Tibial artery (tissue), 4 donors: ENCODE measurements around the gene MIPOL1.

Experiments
- DNase-seq, 2 donors: peaks; one replicate each; pipeline ENCODE4 v3.0.0-alpha.2; 2019
- H3K27ac ChIP-seq, 2 donors: fragments of 200-600 bp; sonication (generic) in 1 of 2; 1 replicate in 1 of 2; 2 replicates in 1 of 2; pipeline ENCODE4 v1.5.1; 2018 to 2019; ENCODE audit warnings: mild to moderate bottlenecking in 1 of 2
- H3K27me3 ChIP-seq, 2 donors: fragments of 200-600 bp; sonication (generic) in 1 of 2; one replicate each; pipeline versions ENCODE4 v1.5.1 to v1.6.0; 2016 to 2019
- H3K36me3 ChIP-seq, 3 donors: fragments of 200-600 bp; sonication (generic) in 2 of 3; one replicate each; pipeline ENCODE4 v1.5.1; 2016 to 2019; ENCODE audit warnings: mild to moderate bottlenecking in 2 of 3
- H3K4me1 ChIP-seq, 4 donors: fragments of 200-600 bp; sonication (generic) in 2 of 4; 1 replicate in 3 of 4; 2 replicates in 1 of 4; pipeline ENCODE4 v1.5.1; 2016 to 2019
- H3K4me3 ChIP-seq, 2 donors: fragments of 200-600 bp; sonication (generic) in 1 of 2; 1 replicate in 1 of 2; 2 replicates in 1 of 2; pipeline ENCODE4 v1.5.1; 2018 to 2019; ENCODE audit warnings: mild to moderate bottlenecking in 2 of 2
- H3K9me3 ChIP-seq, 3 donors: fragments of 200-600 bp; sonication (generic) in 1 of 3; one replicate each; pipeline ENCODE4 v1.5.1; 2016 to 2019
- CTCF ChIP-seq, 2 experiments: fragments of 200-600 bp in 1 of 2; fragments of 450-650 bp in 1 of 2; IDR thresholded peaks; one replicate each; pipeline ENCODE4 v1.5.1; 2017 to 2019; ENCODE audit warnings: antibody characterized with exemption in 2 of 2, mild to moderate bottlenecking in 1 of 2, moderate library complexity in 1 of 2
- intact Hi-C: fragments of 100-400 bp; cut with DNase I; formaldehyde crosslinking; loops from one replicate; pipeline ENCODE4 v1.15.0; 2023; ENCODE audit warnings: low total_unique reads

The MIPOL1 gene

GRCh38 chr14:37195327-37195726, 2.4 kb upstream of the MIPOL1 start:
- Histone ChIP-seq H3K4me3 (no peak overlapping the region), H3K9me3 (no peaks in the 10 kb centered on the region), H3K4me1 (peaks cover 0 to 11% (median 2%) of the 10 kb centered on the region in 4 donors), H3K36me3 (no peaks in the 10 kb centered on the region), H3K27ac (no peak overlapping the region), H3K27me3 (no peaks in the 10 kb centered on the region)
- intact Hi-C loops = no loop called here
- TF ChIP-seq CTCF (IDR thresholded peaks at IDR 0.05) = no peak
- DNase-seq = no peak

GRCh38 chr14:37196604-37197420, 925 bp upstream of the MIPOL1 start:
- Histone ChIP-seq H3K27ac (peak overlapping the region; percentile 80 to 84), H3K27me3 (no peaks in the 10 kb centered on the region), H3K36me3 (no peaks in the 10 kb centered on the region), H3K9me3 (no peaks in the 10 kb centered on the region), H3K4me3 (peak overlapping the region; percentile 62 to 67), H3K4me1 (peaks cover 0 to 11% (median 2%) of the 10 kb centered on the region in 4 donors)
- intact Hi-C loops = no loop called here
- DNase-seq = no peak
- no peak for TF ChIP-seq CTCF (IDR thresholded peaks at IDR 0.05)

- peak overlapping the region; percentile 62 to 67 for H3K4me3 ChIP-seq
- no peaks in the 10 kb centered on the region for H3K9me3 ChIP-seq
- intact Hi-C loops = no loop called here
- H3K4me1 ChIP-seq = peaks cover 0 to 11% (median 2%) of the 10 kb centered on the region in 4 donors
- H3K27me3 ChIP-seq = no peaks in the 10 kb centered on the region
- H3K36me3 ChIP-seq = no peaks in the 10 kb centered on the region
- peak overlapping the region; percentile 80 to 84 for H3K27ac ChIP-seq
- no peak for TF ChIP-seq CTCF (IDR thresholded peaks at IDR 0.05)
- DNase-seq = no peak
These were observed 499 bp downstream of the MIPOL1 start for GRCh38 chr14:37198273-37198598.

- TF ChIP-seq CTCF (IDR thresholded peaks at IDR 0.05) = no peak
- H3K9me3 ChIP-seq = no peaks in the 10 kb centered on the region
- intact Hi-C loops = no loop called here
- no peaks in the 10 kb centered on the region for H3K36me3 ChIP-seq
- H3K4me1 ChIP-seq = peaks cover 0 to 11% (median 2%) of the 10 kb centered on the region in 4 donors
- DNase-seq = no peak
- H3K27ac ChIP-seq = peak overlapping the region in 1 of 2 donors; percentile 84
- no peaks in the 10 kb centered on the region for H3K27me3 ChIP-seq
- H3K4me3 ChIP-seq = no peak overlapping the region
These were observed 1.2 kb downstream of the MIPOL1 start for GRCh38 chr14:37198907-37199306.

- DNase-seq = no peak
- peaks cover 0 to 6% (median 0%) of the 10 kb centered on the region in 3 donors for H3K9me3 ChIP-seq
- TF ChIP-seq CTCF (IDR thresholded peaks at IDR 0.05) = no peak
- peaks cover 0 to 11% (median 2%) of the 10 kb centered on the region in 4 donors for H3K4me1 ChIP-seq
- no peaks in the 10 kb centered on the region for H3K27me3 ChIP-seq
- H3K4me3 ChIP-seq = no peak overlapping the region
- H3K36me3 ChIP-seq = no peaks in the 10 kb centered on the region
- H3K27ac ChIP-seq = no peak overlapping the region
- intact Hi-C loops = no loop called here
These were observed 4.0 kb downstream of the MIPOL1 start for GRCh38 chr14:37201724-37202123.
